ENCODE data around the gene PPP1R37.

PPP1R37 gene

DNA sequence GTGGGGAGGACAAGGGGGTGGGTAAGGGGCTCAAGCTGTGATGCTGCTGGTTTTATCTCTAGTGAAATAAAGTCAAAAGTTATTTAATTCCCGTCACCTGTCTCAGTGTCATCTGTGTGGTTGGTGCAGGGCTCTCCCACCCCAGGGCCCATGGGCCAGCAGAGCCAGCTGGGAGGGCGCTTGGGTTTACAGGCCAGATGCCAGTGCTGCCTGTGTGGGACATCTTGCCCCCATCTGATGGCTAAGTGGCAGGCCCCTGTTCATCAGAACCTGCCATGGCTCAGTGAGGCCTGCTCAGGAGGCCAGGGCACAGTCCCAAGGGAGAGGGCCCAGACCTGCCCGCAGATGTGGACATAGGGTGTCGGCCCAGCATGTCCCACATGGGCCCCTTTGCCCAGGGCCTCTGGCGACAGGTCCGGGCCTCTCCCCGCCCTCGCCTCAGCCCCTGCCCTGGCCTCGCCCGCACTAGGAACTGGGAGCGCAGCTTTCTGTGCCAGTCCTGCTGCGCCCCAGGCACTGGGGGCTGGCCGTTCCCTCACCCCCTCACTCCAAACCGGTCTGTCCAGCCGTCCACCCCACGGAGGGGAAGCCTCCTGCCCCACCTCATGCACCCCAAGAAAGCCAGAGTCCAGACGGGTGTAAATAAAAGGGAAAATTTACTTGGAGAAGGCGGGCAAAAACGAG, 22.0 kb upstream of the PPP1R37 start:
- no peak for DNase-seq (ENCODE audit: low spot score)

DNA sequence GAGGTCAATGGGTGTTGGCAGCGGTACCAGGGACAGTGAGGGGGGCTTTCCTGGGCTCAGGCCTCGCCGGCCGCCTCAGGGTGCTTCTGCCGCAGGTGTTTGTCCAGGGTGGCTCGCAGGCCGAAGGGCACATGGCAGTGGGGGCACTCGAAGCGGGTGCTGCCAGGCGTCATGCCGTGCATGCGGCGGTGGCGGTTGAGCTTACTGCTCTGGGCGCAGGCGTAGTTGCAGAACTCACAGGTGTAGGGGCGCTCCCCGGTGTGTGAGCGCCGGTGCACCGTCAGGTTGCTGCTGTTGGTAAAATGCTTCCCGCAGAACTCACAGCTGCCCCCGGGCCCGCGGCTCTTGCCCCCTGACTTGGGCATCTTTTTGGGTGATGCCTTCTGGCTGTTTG, 21.4 kb upstream of the PPP1R37 start:
- DNase-seq (ENCODE audit: low spot score): no peak

DNA sequence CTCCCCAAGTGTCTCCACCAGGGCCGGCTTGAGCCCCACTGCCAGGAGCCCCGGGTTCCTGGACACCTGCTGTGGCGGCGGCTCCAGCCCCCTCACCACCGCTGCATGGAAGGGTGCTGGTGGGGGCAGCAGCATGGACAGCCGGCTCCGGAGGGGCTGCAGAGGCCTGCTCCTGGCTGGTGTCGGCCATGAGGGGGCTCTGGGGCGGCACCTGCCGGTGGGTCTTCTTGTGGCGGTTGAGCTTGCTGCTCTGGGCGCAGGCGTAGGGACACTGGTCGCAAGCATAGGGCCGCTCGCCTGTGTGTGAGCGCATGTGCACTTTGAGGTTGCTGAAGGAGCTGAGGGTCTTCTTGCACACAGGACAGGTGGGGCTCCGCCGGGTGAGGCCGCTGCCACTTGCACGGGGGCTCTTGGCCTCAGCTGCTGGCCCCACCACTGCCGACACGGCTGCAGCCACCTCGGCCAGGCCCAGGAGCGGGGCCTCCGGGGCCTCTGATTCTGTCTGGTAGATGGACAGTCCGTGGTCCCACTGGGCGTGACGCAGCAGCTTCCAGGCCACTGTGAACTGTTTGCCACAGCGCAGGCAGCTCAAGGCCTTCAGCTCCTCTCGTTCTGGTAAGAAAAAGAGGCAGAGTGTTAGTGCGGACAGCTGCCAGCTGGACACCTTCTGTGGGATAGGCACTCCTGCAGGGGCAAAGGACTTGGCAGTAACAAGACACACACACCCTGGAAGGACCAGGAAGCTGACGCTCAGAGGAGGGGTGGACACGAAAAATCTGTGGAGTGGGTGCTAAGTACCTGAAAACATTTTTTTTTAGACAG, 20.8 kb upstream of the PPP1R37 start:
- no peak for DNase-seq (ENCODE audit: low spot score)

DNA sequence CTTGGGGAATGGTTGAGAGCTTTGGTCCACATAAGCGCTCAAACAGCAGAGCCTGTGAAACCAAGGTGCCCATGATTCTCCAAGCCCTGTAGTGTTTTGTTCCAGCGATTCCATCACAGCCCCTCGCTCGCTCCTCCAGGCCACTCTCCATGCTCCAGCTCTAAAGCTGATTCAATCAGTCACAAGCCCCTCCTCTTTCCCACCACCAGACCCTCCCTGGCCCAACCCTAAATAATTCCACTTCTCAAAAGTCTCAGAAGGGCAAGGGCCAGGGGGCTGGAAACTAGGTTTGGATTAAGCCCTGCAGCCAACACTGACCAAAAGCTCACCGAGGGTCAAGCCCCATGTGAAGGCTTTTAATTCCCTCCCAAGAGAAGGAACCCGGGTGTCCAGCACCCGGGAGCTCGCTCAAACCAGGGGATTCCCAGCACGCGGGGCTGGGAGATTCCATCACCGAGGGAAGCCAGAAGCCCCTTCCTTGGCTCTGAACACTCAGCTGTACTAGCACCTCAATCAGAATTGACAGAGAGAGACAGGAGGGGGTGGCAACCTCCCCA, 18.2 kb upstream of the PPP1R37 start:
- no peak for DNase-seq (ENCODE audit: low spot score)

DNA sequence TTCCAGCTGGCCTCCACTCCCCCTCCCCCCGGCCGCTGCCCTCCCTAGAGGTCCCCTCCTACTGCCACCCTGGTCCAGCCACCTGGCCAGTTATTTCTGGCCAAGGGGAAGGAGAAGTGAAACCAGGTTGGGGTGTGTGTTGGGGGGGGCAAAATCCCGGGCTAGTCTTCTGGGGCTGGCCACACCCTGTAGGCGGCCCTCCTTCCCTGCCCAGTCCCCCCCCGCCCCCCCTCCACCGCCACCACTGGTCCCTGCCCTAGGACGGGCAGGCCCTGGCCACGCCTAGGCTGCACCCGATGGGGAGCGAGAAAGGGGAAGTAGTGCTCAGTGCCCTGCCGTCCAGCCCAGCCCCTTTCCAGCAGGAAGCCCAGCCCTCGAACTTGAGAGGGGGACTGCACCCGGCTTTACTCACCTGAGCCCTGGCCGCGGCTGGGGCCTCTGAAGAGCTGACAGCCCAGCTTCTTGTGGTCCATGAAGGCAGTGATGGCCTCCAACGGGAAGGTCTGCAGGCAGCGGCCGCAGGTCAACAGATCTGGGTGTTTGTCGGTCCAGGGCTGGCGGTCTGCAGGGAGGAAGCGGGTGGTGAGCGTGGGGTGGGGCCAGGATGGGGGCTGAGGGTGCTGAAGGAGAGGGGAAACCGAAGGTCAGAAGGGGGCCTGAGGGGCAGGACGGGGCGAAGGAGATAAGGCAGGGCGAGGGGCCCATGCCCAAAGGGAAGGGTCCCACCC, 17.5 kb upstream of the PPP1R37 start:
- DNase-seq (ENCODE audit: low spot score): peak; percentile 62

DNA sequence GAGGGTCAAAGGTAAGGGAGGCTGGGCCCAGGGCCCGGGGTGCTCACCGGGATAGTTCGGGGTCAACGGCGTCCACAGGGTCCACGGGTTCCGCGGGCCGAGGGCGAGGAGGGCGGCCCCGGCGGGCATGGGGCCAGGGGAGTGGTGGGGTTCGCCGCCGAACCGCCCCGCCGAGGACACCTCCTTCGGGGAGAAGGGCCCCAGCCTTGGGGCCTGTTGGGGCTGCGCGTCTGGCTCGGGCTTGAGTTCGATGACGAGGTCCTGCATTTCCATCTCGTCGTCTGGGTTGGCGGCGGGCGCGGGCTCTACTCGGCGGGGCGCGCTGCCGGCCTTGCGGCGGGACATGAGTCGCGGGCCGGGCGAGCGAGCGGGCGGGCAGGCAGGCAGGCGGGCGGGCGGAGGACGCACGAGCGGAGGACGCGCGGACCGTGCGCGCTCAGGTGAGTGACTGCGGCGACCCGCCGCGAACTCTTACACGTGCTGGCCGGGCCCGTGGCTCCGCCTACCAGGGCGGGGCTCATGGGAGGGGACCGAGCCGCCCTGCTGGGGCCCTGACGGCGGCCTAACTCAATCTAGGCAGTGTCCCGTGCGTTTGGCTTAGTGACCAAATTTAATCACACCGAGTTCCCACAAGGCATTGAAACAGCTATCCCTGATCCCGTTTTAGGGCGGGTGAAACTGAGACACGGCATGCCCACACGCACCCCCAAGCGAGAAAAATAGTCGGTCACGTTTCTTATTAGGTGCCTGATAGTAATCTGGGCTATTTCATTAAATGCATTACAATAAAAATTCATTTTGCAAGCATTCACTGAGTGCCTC, 16.7 kb upstream of the PPP1R37 start, which contains the start of gene ZNF296:
Gene ZNF296 (minus strand): TSS at position 450 of the 822 bp plus-strand sequence. CDS start 105 bp downstream, at position 345.
- DNase-seq (ENCODE audit: low spot score): peak; percentile 83

DNA sequence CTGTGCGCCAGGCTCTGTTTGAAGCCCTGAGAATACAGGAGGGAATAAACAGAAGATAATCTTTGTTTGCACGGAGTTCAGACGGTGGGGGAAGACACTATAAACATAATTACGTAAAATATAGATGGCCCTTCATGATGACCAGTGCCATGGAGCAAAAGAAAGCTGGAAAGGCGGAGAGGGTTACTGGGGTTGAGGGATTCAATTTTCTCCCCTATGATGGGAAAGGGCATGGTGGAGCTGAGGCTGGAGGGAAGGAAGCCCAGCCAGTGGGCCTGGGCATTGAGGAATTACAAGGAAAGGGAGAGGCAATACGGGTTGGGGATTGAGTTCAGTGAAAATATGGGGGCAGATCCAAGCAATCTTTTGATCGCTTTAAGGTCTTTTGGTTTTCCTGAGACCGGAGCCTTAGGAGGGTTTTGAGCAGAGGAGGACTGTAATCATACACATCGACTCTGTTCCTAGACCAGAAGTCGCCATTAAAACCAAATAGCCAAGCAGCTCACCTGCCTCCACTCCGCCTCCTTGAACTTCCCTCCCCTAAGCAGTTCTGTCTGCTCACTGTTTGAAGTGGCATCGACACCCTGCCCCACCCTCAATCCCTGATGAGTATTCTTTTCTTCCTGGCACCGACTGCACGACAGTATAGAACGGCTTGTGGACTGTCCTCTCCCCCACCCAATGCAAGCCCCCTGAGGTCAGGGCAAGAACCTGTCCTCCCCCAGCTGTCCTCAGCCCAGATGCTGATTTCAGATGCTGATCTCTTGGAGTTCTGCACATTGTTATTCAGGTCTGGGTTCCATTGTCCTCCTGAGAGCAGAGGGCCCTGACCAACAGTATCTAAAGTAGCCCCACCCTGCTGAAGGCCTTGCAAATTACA, 15.9 kb upstream of the PPP1R37 start:
- DNase-seq (ENCODE audit: low spot score): no peak

DNA sequence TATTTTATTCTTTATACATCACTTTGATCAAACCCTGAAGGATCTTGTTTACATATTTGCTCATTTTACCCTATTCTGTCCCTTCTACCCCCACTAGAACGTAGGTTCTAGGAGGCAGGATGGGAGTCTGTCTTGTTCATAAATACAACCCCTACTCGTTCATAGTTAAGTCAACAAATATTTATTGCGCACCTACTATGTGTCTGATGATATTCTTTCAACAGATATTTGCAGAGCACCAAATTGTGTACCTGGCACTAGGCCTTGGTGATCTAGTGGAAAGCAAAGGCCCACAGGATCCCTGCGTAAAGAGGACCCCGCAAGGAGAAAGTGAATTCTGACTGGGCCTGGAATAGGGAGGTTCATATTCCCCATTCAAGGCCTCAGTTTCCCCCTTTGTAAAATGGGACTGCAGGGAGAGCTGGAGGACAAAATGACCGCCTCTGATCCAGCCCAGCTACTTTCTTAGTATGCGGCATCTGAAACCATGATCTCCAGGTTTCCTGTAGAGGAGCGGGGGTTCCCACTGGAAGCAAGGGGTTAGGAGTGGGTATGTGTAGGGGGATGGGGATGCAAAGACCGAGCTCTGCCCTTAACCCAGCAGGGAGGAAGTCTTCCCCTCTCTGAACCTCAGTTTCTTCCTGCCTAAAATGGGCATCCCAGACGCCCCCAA, 14.5 kb upstream of the PPP1R37 start:
- DNase-seq (ENCODE audit: low spot score): no peak

DNA sequence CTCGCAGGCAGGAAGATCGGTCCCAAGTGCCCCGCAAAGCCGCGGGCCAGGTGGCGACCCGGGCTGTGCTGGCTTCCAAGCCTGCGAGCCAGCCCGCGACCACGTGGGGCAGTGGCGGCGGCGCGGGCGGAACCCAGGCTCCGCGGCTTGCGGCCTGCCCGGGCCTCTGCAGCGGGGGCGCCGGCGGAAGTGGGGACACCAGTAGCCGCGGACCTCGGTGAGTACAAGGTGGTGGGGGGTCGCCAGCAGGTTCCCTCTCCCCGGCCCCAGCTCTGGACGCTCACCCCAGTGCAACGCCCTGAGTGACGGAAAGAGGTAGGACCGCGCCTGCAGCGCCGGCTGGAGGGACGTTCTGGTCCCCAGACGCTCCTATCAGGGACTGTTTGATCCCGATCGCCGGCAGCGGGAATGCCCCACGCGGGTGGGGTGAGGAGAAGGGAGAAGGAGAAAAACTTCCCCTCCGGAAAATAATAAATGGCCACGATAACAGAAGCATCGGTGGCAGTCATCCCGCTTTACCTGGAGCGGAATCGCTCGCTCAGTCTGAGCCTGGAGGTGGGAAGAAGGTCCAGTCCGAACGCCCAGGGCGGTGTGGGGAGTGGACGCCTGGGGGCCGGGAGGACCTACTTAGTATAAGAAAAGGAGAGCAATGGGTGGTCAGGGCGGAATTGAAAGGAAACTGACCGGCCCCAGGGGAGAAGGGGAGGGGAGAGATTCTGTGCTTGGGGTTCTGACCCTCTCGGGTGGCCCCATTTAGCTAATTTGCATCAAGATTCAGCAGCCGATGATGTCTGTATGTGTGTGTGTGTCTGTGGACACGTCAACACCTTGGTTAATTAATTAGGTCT, 13.7 kb upstream of the PPP1R37 start, which contains the start of gene GEMIN7:
Gene GEMIN7 (plus strand): TSS at position 198 of the 848 bp plus-strand sequence. CDS start 10,855 bp downstream, outside the sequence.
- peak; percentile 61 for DNase-seq (ENCODE audit: low spot score)

DNA sequence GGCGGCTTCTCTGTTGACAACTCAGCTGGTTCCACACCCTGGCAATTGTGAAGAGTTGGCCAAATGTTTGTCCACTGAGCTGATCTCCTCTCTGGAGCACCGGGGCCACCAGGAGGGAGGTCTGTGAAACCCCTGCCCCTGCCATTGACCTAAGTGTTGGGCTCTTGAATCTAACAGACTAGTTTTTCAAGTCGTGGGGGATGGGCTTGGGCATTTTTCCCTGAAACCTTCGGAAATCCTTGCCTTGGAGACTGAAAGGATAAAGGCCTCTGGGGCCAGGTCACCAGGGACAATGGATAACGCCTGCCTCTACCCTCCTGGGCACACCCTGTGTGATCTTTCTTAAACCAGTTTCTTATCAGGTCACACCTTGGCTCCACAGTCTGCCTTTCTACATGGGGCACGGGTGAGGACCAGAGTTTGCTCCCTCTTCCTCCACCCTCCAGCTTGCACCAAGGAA, 13.0 kb upstream of the PPP1R37 start:
- DNase-seq (ENCODE audit: low spot score): peak; percentile 44

DNA sequence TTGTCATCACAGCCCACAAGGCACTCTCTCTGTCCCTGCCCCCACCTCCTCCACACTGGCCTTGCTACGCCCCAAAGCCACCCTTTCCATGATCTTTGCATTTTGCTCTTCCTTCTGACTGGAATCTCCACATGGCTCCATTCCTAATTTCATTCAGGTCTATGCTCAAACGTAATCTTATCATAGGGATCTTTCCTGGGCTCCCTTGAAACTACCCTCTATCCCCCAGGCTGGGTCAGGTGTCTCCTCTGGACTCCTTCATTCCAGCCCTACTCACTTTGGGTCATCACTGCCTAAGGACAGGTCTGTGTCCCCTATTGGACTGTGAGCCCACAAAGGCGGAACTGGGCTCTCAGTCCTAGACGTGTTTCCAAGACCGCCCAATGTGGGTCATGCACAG, 10.8 kb upstream of the PPP1R37 start:
- no peak for DNase-seq (ENCODE audit: low spot score)

DNA sequence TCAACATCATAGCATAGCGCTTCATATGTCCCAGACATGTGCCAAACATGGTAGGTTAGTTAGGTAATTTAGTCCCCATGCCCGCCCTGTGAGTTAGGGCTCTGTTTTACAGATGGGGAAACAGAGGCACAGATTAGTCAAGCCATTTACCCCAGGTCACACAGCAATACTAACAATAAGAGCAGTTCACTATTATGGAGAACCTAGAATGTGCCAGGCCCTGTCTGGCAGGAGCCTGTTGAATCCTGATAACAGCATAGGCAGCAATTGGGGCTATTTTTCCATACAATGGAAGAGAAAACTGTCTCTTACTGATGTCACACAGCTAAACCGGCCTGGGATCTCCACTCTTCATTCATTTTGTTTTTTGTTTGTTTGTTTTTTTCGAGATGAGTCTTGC, 6.5 kb upstream of the PPP1R37 start:
- no peak for DNase-seq (ENCODE audit: low spot score)

DNA sequence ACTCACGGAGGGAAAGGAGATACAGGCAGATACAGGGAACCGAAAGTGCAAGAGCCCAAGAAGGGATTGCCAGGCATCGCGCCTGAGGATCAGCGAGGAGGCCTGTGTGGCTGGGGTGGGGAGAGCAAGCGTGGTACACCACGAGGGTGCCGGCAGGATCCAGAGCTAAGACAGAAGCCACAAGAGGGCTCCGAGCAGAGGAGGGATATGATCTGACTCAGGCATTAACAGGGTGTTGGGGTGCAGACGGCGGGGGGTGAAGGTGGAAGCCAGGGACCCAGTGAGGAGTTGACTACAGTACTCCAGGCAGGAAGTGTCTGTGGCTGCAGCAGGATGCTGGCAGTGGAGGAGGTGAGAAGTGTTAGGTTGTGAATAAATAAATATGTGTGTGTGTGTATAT, 5.4 kb upstream of the PPP1R37 start:
- no peak for DNase-seq (ENCODE audit: low spot score)

DNA sequence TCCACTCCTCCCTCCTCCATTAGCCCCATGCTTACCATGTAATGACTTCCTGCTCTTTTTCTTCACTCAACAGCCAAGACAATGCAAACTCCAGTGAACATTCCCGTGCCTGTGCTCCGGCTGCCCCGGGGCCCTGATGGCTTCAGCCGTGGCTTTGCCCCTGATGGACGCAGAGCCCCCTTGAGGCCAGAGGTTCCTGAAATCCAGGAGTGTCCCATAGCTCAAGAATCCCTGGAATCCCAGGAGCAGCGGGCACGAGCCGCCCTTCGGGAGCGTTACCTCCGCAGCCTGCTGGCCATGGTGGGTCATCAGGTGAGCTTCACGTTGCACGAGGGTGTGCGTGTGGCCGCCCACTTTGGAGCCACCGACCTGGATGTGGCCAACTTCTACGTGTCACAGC, 2.9 kb upstream of the PPP1R37 start:
- no peak for DNase-seq (ENCODE audit: low spot score)

DNA sequence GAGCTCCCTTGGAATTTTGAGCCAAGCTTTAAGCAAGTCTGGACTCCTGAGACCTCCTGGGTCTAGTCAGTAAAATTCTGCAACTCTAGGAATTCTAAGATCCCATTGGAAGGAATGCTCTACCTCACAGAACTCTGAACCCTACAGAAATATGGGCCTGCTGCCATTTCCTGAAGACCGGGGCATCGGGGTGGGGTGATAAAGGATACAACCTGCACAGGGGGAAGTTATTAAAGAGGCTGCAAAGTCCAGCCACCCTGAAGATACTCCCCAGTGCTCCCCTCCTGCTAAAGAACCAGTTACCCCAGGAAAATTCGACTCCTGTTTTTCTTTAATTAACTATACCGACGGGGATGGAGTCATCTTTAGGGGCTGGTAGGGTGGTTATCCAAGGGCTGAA, 2.4 kb upstream of the PPP1R37 start:
- DNase-seq (ENCODE audit: low spot score): no peak

DNA sequence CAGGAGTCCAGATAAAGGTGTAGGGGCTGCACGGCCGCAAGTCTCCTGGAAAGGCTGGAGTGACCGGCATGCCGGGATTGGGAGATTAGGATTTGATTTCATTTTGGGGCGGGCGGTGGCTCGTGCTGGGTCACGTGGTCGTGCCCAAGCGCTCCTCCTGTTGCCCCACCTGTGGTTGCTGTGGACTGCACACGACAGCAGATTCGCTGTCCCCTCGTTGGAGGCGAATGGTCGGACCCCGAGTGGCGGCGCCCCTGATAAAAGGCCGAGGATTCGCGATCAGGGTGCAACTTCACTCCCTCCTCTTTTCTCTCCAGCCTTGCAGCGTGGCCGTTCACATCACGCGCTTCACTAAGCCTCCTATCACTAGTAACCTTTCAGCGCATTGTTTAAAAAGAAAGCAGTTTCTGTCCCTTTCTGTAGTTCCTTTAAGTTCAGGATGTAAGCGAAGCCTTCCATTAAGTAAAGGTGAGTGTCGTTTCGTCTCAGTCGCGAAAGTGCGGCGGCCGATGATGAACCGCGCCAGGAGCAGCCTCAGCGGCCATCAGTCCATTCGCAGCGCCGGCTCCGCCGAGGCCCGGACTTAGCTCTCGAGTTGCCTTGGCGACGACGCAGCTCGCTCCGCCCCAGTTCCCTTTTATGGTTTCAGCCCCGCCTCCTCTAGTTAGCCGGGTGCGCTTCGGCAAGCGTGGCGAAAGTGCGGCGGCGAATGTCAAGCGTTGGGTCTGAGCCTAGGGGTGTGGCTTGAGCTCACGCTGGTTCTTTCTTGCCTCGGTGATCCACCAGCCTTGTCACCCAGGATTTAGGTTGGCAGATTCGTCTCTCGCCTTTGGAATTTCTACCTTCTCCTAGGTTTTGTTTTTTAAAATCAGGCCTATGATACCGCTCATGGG, 1.7 kb upstream of the PPP1R37 start:
- DNase-seq (ENCODE audit: low spot score): peak; percentile 99

DNA sequence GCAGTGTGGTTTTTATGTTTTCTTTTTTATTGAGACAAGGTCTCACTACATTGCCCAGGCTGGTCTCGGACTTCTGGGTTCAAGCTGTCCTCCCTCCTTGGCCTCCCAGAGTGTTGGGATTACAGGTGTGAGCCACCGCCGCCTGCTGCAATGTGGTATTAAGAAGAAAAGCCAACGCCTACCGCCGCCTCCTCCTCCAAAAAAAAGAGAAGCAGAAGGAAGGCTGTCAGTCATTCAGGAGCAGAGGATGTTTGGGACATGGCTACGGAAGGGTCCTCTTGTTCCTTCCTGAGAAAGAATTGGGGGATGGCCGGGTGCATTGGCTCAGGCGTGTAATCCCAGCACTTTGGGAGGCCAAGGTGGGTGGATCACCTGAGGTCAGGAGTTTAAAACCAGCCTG, 1.2 kb downstream of the PPP1R37 start:
- no peak for DNase-seq (ENCODE audit: low spot score)

DNA sequence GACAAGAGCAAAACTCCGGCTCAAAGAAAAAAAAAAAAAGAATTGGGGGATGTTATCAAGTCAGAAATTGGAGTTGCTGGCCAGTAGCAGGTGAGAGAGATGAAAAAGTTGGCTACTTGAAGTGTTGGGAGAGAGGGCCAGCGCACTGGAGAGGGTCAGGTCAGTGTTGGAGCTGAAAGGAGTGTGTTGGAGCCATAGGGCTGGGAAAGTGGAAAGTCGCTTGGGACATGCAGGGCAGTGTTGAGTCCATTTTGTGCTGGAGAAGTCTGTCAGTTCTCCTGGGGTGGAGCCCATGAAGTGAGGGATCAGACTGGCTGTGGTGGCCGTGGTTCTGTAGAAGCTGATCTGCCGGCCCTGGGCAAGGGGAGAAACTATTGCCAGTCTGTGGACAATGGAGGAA, 1.7 kb downstream of the PPP1R37 start:
- DNase-seq (ENCODE audit: low spot score): no peak
